Endometrium (tissue), 2 donors: ENCODE data around the gene PDZRN4.
"Not testable (repeated sequence)": the region's sequence is repeated elsewhere in the genome, so short reads cannot be mapped to it uniquely, and the experiment has no call there.

Source experiments
- FAIRE-seq: peaks from 2 replicates; lab custom pipeline; 2012; peaks lifted over from hg19 to GRCh38; lab: Jason Lieb, UNC
- donor health status: control.
- donor health status: control.

The PDZRN4 gene

DNA sequence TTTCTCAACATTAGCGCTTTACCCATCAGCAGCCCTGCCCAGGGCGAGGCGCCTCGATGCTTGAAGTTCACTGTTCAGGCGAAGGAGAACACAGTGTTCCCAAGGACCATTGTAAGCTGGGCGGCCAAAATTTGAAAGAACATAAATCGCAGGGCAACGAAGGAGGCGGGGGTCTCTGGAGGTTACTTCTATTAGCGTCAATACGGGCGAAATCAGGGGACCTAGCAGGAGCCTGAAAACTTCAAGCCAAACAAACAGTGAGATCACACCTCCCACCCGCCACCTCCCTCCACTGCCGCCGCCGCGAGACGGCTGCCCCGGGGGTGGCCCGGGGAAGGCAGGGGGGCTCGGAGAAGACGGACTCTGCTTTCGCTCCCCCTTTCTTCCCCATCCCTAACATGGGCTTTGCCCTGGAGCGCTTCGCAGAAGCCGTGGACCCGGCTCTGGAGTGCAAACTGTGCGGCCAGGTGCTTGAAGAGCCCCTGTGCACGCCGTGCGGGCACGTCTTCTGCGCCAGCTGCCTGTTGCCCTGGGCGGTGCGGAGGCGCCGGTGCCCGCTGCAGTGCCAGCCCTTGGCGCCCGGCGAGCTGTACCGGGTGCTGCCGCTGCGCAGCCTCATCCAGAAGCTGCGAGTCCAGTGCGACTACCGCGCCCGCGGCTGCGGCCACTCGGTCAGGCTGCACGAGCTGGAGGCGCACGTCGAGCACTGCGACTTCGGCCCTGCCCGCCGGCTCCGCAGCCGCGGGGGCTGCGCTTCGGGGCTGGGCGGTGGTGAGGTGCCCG lies at the start of gene PDZRN4:
Gene PDZRN4 (plus strand): TSS at position 263 of the 783 bp plus-strand sequence.
- FAIRE-seq = no peak

- FAIRE-seq = no peak
These were observed 48.0 kb upstream of the PDZRN4 start for GRCh38 chr12:41140117-41140516.

- FAIRE-seq = no peak
These were observed 47.0 kb upstream of the PDZRN4 start for GRCh38 chr12:41141104-41141503.

GRCh38 chr12:41142376-41142775 lies 45.7 kb upstream of the PDZRN4 start:
- FAIRE-seq = no peak

- no peak for FAIRE-seq
These were observed 36.3 kb upstream of the PDZRN4 start for GRCh38 chr12:41151793-41152192.

- no peak for FAIRE-seq
These were observed 25.7 kb upstream of the PDZRN4 start for GRCh38 chr12:41162461-41162860.

DNA sequence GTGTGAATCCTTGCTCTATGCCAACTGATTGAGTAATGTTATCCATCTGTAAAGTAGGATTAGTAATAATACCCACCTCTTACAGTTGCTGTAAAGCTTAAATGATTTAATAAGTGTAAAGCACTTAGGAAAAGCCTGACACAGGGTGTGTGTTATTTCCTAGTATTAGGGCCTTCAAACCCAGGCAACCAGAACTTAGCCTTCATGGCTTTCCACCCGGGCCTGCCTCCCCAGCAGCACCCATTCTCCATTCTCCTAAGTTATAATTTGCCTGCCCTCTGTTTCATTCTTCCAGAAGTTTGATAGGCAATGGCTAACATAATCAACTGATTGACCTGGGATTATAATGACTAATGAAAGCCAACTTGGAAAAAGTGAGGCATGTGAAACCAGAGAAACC lies 20.4 kb upstream of the PDZRN4 start:
- no peak for FAIRE-seq

DNA sequence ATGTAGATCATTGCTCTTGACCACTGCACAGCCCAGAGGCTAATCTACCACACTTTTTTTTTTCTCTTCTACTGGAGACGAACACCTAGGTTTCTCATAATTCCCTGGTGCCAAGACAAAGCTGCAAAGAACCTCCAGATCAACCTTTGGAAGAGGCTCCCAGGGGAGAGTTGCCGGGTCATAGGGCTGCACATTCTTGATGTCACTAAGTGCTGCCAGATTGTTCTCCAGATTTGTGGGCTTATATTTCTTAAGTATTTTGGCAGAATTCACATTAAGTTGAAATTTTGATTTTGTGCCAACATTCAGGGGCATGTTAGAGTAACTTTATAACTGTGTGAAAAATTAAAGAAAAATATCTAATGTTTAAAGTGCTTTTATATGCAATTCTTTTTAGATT lies 13.5 kb upstream of the PDZRN4 start:
- FAIRE-seq = no peak

DNA sequence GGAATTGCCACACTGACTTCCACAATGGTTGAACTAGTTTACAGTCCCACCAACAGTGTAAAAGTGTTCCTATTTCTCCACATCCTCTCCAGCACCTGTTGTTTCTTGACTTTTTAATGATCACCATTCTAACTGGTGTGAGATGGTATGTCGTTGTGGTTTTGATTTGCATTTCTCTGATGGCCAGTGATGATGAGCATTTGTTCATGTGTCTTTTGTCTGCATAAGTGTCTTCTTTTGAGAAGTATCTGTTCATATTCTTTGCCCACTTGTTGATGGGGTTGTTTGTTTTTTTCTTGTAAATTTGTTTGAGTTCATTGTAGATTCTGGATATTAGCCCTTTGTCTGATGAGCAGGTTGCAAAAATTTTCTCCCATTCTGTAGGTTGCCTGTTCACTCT lies 8.6 kb upstream of the PDZRN4 start:
- FAIRE-seq = not testable (repeated sequence)

DNA sequence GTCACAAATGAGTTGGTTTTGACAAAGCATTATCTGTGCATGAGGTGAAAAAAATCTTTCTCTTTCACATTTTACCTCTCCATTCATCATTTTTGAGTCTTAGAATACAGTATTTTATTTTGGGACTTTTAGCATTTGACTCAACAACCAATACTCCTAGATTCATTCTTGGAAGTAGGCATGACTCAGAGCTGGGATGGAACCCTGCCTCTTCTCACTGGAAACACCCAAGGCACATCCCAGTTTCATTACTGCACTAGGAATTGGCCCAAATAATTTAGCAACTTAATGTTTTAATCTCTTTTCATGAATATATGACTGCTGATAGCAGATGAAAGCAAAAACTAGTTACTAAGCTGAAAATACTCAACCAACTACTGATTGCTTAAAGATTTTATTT lies 3.3 kb upstream of the PDZRN4 start:
- FAIRE-seq = no peak

- peak; percentile 26 for FAIRE-seq
These were observed 2.1 kb upstream of the PDZRN4 start for GRCh38 chr12:41186026-41186425.

DNA sequence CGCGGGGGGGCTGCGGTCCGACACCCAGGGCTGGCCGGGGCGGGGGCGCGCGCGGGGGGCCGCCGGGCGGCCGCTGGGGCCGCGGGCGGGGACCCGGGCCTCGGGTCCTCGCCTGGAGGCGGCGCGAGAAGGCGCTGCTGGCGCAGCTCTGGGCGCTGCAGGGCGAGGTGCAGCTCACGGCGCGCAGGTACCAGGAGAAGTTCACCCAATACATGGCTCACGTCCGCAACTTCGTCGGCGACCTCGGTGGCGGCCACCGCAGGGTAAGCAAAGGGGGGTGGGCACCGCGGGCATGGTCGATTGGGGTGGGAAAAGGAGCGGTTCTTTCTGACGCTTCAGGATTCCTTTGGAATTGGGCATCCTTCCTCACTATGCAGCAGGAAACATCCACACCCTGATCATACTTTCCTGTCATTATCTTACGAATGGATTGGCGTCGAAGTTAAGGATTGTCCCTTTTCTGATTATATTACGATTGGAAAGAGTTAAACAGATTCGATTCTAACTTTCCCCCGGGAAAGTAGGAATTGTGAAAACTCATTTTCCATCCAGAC lies 798 bp downstream of the PDZRN4 start:
- no peak for FAIRE-seq

DNA sequence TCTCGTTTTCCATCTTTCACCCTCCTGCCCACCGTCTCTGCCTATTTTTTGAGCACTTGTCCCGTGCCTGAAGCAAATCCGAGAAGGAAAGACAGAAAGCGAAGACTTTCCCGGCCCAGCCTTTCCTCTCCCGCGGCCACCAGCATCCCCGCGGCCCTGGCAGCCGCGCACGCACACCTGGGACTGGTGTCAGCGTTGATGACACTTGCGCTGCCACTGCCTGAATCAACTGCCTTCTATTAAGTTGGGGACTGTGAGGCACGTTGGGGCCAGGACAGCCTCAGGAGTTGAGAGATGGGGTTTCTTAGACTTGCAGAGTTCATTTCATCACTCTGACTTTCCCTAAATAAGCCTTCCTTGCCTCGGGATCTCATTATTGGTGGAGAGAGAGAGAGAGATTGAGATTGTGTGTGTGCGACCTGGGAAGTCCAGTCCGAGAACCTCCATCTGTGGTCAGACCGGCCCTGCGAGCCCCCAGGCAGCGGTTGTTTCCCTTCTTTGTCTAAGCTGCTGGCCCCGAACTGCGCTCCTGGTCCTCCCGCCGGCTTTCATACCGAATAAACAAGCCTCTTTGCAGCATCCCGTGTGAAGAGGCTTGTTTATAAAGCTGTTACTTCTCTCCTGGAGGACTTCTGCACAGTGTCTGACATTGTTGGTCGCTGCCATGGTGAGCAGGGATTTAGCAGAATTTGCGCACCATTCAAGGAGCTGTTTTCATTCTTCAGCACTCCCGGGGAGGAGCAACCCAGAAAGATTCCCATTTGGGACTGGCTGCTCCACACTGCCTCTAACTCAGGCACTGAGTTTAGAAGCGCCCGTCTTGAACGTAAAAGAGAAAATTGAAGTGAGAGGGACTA lies 1.5 kb downstream of the PDZRN4 start:
- no peak for FAIRE-seq

GRCh38 chr12:41190338-41190737 lies 2.2 kb downstream of the PDZRN4 start:
- FAIRE-seq = no peak

- FAIRE-seq = not testable (repeated sequence)
These were observed 3.4 kb downstream of the PDZRN4 start for GRCh38 chr12:41191549-41191948.

- no peak for FAIRE-seq
These were observed 5.2 kb downstream of the PDZRN4 start for GRCh38 chr12:41193311-41193710.

GRCh38 chr12:41202051-41202450 lies 13.9 kb downstream of the PDZRN4 start:
- no peak for FAIRE-seq

DNA sequence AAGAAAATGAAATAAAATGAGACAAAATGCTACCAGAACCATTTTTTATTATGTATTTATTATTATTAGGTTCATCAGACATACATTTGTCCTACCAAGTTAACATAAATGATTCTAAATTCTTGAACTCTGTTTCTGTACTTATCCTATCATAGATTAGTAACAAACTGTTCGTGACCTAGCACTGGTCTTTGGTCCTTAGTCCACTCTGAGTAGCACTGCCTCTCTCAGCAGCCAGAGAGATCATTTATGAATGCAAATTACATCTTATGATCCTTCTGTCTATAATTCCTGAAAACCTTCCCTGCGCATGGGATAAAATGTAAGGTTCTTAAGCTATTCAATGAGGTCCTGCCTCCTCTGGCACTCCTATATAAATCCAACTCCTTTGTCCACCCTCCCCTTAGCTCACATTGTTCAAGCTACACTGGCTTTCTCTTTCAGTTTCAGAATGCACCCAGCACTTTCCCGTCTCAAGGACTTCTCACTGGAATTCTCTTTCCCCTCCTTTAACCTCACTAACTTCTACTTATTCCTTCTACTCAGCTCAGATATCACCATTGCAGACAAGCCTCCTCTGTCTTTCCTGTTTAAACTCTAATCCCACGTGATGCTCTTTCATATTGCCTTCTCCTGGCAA lies 17.1 kb downstream of the PDZRN4 start:
- FAIRE-seq = no peak

DNA sequence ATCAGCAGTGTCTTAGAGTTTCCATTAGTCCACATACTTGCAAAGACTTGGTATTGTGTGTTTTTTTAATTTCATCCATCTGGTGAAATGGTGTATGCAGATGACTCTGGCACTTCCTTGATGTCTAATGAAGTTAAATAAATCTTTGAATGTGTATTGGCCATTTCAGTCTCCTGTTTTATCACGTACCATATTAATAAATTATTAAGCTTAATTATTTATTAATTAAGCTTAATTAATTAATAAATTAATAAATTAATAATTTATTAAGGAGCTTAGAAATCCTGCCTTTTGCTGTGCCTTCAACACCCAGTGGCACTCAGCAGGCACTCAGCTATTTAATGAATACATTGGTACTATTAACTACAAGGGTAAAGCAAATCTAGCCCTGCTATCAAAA lies 18.2 kb downstream of the PDZRN4 start:
- no peak for FAIRE-seq

DNA sequence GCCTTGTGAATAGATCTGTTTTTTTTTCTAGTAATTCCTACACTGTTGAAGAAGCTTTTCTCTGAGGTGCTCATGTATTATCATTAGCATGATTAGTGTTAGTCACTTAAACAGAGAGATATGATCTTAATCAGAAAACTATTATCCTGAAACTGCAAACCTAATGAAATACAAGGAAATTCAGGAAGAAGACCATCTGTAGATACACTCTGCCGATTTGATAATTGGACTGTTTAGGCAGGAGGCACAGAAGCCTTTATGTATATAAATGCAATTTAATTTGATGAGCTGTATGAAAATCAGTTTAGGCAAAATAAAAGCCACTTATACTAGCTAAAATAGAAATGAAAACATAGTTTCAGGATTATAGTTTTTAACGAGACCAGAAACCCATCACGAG lies 23.3 kb downstream of the PDZRN4 start:
- no peak for FAIRE-seq

- FAIRE-seq = no peak
These were observed 24.5 kb downstream of the PDZRN4 start for GRCh38 chr12:41212625-41213024.

- no peak for FAIRE-seq
These were observed 25.0 kb downstream of the PDZRN4 start for GRCh38 chr12:41213107-41213506.

GRCh38 chr12:41213648-41214047 lies 25.5 kb downstream of the PDZRN4 start:
- no peak for FAIRE-seq
